Measurements from ENCODE around the gene STPG4.

Gene STPG4

DNA sequence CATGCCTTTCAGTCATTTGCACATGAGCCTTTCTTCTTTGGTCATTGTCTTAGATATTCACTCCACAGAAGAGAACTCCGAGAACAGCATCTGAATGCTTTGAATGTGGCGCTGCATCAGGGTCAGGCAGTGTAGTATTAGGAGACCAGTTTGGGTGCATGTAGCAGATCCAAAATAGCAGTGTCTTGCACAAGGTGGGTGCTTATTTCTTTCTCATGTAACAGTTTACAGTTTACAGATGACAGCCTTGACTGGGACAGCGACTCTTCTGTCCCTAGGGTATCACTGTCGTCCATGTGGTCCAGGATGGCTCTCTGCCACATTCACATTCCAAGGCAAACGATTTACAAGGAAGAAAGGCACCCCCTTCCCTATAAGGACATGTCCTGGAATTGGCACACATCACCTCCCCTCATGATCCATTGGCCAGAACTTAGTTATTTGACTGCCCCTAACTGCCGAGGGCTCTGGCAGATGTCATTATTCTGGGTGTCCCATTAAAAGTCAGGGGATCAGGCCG is 101.0 kb downstream of the STPG4 start:
- H3K9me3 Mint-ChIP-seq = no peaks in the 10 kb centered on the region
- H3K4me1 Mint-ChIP-seq = peaks cover 48% of the 10 kb centered on the region
- H3K36me3 Mint-ChIP-seq = peaks cover 74% of the 10 kb centered on the region
- no peaks in the 10 kb centered on the region for H3K27me3 Mint-ChIP-seq
- no peak for ATAC-seq
- no peak overlapping the region for H3K27ac Mint-ChIP-seq
- H3K4me3 Mint-ChIP-seq = no peak overlapping the region

DNA sequence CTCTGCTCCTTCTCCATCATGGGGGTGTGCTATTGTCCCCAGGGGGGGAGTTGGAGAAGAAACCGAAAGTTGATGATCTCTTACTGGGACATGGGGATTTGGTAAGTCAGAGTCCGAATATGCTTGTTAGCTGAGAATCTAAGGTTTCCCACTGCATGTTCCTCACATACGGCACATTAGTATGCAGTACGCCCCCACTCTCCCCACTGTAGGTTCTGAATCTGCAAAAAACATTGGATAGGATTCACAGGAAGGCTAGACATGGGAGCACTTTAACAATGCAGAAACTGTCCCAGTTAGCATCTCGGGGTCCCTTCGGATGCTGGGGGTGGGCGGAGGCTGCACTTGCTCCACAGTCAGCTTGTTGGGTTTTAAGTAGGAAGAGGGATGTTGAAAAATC is 102.3 kb downstream of the STPG4 start:
- peaks cover 43% of the 10 kb centered on the region for H3K4me1 Mint-ChIP-seq
- no peak for ATAC-seq
- peaks cover 78% of the 10 kb centered on the region for H3K36me3 Mint-ChIP-seq
- H3K27ac Mint-ChIP-seq = peak overlapping the region; percentile 5
- no peaks in the 10 kb centered on the region for H3K9me3 Mint-ChIP-seq
- no peak overlapping the region for H3K4me3 Mint-ChIP-seq
- no peaks in the 10 kb centered on the region for H3K27me3 Mint-ChIP-seq

DNA sequence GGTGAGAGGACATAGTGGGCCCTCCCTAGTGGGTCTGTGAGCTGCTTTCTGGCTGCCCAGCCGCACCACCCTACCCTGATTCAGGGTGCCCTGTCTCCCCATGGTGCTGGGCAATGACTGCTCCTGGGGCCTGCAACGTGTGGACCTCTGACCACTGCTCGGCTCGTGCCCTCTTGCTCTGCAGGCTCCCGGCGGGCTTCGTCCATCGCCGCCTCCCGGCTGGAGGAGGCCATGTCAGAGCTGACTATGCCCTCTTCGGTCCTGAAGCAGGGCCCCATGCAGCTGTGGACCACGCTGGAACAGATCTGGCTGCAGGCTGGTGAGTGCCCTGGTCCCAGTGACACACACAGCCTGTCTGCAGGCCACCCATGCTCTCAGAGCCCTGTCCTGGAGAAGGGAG is 103.5 kb downstream of the STPG4 start:
- no peak overlapping the region for H3K4me3 Mint-ChIP-seq
- H3K36me3 Mint-ChIP-seq = peaks cover 77% of the 10 kb centered on the region
- peaks cover 30% of the 10 kb centered on the region for H3K4me1 Mint-ChIP-seq
- no peaks in the 10 kb centered on the region for H3K9me3 Mint-ChIP-seq
- H3K27ac Mint-ChIP-seq = no peak overlapping the region
- no peak for ATAC-seq
- no peaks in the 10 kb centered on the region for H3K27me3 Mint-ChIP-seq

GRCh38 chr2:47050762-47051161 is 104.3 kb downstream of the STPG4 start:
- peaks cover 73% of the 10 kb centered on the region for H3K36me3 Mint-ChIP-seq
- no peaks in the 10 kb centered on the region for H3K27me3 Mint-ChIP-seq
- no peak overlapping the region for H3K27ac Mint-ChIP-seq
- peaks cover 22% of the 10 kb centered on the region for H3K4me1 Mint-ChIP-seq
- H3K4me3 Mint-ChIP-seq = no peak overlapping the region
- ATAC-seq = no peak
- no peaks in the 10 kb centered on the region for H3K9me3 Mint-ChIP-seq

GRCh38 chr2:47050021-47050760 is 104.9 kb downstream of the STPG4 start:
- Mint-ChIP-seq H3K36me3 (peaks cover 71% of the 10 kb centered on the region), H3K27ac (no peak overlapping the region), H3K27me3 (no peaks in the 10 kb centered on the region), H3K4me3 (no peak overlapping the region), H3K4me1 (peaks cover 17% of the 10 kb centered on the region), H3K9me3 (no peaks in the 10 kb centered on the region)
- ATAC-seq = no peak

DNA sequence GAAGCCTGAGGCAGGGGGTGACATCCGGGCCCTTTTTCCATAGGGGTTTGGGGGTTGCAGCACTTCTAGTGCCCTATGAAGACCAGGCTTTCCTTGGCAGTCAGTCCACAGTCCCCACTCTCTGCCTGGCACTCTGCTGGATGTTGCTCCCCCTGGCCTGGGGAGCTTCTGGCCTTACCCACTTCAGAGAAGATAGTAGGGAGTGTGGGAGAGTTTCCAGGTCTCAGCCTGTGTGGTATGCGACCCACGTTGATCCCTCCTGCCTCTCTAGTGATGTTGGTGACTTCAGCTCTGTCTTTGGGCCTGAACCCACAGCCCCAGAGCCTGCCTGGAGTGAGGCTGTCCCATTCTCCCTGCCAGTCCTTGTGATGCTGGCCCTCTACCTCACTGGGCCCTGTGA is 105.6 kb downstream of the STPG4 start:
- H3K27ac Mint-ChIP-seq = no peak overlapping the region
- peaks cover 70% of the 10 kb centered on the region for H3K36me3 Mint-ChIP-seq
- no peak overlapping the region for H3K4me3 Mint-ChIP-seq
- H3K4me1 Mint-ChIP-seq = peaks cover 15% of the 10 kb centered on the region
- ATAC-seq = no peak
- no peaks in the 10 kb centered on the region for H3K27me3 Mint-ChIP-seq
- H3K9me3 Mint-ChIP-seq = no peaks in the 10 kb centered on the region

DNA sequence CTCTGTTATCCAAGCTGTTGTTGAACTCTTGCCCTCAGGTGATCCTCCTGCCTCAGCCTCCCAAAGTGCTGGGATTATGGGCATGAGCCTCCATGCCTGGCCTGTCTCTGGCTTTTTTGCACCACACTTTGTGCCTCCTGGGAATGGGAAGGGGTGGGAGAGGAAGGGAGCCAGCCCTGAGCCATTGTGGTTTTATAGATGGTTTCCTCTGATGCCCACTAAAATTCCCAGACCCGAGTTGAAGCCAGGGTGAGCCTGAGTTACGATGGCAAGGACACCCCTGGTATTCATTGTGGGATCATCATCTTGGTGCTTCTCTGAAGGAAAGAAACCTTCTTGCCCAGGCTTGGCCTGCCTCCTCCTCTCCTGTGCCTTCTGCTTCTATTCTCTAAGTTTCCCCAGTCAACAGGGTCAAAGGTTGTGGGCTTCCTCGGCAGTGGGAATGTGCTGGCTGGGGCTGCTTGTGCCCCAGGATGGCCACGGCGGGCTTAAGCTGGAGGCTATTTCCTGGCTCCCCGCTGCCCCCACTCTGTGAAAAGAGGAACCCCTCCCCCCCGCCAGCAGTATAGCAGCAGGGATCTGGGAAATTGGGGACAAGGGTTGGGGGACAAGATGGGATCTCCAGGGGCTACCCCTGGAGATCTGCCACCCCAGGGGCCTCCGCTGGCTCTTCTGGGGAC is 106.2 kb downstream of the STPG4 start:
- Mint-ChIP-seq H3K4me1 (peaks cover 16% of the 10 kb centered on the region), H3K4me3 (no peak overlapping the region), H3K36me3 (peaks cover 70% of the 10 kb centered on the region), H3K27ac (no peak overlapping the region), H3K9me3 (no peaks in the 10 kb centered on the region), H3K27me3 (no peaks in the 10 kb centered on the region)
- ATAC-seq = no peak

GRCh38 chr2:47046271-47046670 is 108.8 kb downstream of the STPG4 start:
- no peak for ATAC-seq
- Mint-ChIP-seq H3K36me3 (peaks cover 58% of the 10 kb centered on the region), H3K4me3 (no peak overlapping the region), H3K27me3 (no peaks in the 10 kb centered on the region), H3K9me3 (no peaks in the 10 kb centered on the region), H3K4me1 (peaks cover 39% of the 10 kb centered on the region), H3K27ac (no peak overlapping the region)

- Mint-ChIP-seq H3K27me3 (no peaks in the 10 kb centered on the region), H3K4me1 (peaks cover 47% of the 10 kb centered on the region), H3K9me3 (no peaks in the 10 kb centered on the region), H3K36me3 (peaks cover 45% of the 10 kb centered on the region), H3K4me3 (no peak overlapping the region), H3K27ac (peak overlapping the region; percentile 84)
- no peak for ATAC-seq
These were observed 111.2 kb downstream of the STPG4 start for GRCh38 chr2:47043891-47044239.

GRCh38 chr2:47043142-47043890 is 111.8 kb downstream of the STPG4 start:
- Mint-ChIP-seq H3K9me3 (no peaks in the 10 kb centered on the region), H3K4me1 (peaks cover 52% of the 10 kb centered on the region), H3K27me3 (no peaks in the 10 kb centered on the region), H3K4me3 (no peak overlapping the region), H3K27ac (peak overlapping the region; percentile 84), H3K36me3 (peaks cover 49% of the 10 kb centered on the region)
- ATAC-seq = no peak

GRCh38 chr2:47041891-47042684 is 113.0 kb downstream of the STPG4 start:
- Mint-ChIP-seq H3K9me3 (no peaks in the 10 kb centered on the region), H3K27me3 (no peaks in the 10 kb centered on the region), H3K27ac (peak overlapping the region; percentile 66), H3K4me1 (peaks cover 53% of the 10 kb centered on the region), H3K4me3 (no peak overlapping the region), H3K36me3 (peaks cover 48% of the 10 kb centered on the region)
- no peak for ATAC-seq

DNA sequence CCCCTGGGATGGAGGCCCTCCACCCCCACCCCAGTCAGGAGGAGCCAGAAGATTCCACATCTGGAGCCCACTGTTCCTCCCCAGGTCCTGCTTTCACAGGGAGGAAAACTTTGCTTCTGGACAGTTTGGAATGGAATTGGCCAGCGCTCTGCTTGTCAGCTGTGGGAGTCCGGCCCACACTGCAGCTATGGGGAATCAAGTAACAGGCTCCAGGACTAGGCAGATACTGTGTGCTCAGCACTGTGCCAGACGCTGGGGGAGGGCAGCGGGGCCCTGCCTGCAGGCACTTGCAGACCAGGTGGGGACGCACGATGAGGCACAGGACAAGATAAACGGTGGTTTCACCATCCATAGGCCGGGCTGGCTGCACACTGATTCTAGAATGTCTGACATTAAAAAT is 114.0 kb downstream of the STPG4 start:
- H3K36me3 Mint-ChIP-seq = peaks cover 56% of the 10 kb centered on the region
- peak overlapping the region; percentile 66 for H3K27ac Mint-ChIP-seq
- no peak for ATAC-seq

GRCh38 chr2:47040651-47041050 is 114.5 kb downstream of the STPG4 start:
- Mint-ChIP-seq H3K27me3 (no peaks in the 10 kb centered on the region), H3K4me1 (peaks cover 68% of the 10 kb centered on the region), H3K9me3 (no peaks in the 10 kb centered on the region), H3K4me3 (no peak overlapping the region), H3K36me3 (peaks cover 56% of the 10 kb centered on the region), H3K27ac (no peak overlapping the region)
- ATAC-seq = no peak

More for the DNA sequence above, 114.0 kb downstream of the STPG4 start:
- Mint-ChIP-seq H3K4me1 (peaks cover 63% of the 10 kb centered on the region), H3K9me3 (no peaks in the 10 kb centered on the region), H3K4me3 (no peak overlapping the region), H3K27me3 (no peaks in the 10 kb centered on the region)

DNA sequence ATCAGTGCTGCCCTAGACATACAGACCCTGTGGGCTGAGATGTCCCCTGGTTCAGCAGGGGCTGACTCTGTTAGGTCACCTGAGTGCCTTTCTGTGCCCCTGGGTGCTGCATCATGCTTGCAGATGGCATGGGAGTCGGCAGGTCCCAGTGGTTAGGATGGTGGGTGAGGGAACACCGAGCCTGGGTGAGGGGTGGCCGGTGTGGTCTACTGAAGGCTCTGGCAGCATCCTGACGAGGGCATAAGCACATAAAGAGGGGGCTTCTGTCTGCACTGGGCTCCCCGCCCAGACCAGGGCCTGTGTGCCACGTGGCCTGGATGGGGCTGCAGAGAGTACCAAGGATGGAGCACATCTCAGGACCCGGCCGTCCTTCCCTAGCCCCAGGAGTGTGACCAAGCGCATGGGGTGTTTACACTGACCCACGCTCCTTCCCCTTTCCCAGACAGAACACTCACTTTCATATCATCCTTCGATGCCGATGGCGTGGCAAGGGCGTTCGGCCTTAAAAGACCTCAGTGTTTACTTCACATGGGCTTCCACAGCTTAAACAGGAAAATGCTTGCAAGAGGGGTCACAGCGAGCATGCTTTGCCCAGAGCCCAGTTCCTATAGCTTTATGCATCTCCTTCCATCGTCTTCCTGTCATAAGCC is 115.1 kb downstream of the STPG4 start:
- Mint-ChIP-seq H3K27me3 (no peaks in the 10 kb centered on the region), H3K4me3 (no peak overlapping the region), H3K36me3 (peaks cover 59% of the 10 kb centered on the region), H3K4me1 (peaks cover 74% of the 10 kb centered on the region), H3K27ac (no peak overlapping the region), H3K9me3 (no peaks in the 10 kb centered on the region)
- no peak for ATAC-seq
